Measurements from ENCODE around the gene CEP85L.

CEP85L gene

DNA sequence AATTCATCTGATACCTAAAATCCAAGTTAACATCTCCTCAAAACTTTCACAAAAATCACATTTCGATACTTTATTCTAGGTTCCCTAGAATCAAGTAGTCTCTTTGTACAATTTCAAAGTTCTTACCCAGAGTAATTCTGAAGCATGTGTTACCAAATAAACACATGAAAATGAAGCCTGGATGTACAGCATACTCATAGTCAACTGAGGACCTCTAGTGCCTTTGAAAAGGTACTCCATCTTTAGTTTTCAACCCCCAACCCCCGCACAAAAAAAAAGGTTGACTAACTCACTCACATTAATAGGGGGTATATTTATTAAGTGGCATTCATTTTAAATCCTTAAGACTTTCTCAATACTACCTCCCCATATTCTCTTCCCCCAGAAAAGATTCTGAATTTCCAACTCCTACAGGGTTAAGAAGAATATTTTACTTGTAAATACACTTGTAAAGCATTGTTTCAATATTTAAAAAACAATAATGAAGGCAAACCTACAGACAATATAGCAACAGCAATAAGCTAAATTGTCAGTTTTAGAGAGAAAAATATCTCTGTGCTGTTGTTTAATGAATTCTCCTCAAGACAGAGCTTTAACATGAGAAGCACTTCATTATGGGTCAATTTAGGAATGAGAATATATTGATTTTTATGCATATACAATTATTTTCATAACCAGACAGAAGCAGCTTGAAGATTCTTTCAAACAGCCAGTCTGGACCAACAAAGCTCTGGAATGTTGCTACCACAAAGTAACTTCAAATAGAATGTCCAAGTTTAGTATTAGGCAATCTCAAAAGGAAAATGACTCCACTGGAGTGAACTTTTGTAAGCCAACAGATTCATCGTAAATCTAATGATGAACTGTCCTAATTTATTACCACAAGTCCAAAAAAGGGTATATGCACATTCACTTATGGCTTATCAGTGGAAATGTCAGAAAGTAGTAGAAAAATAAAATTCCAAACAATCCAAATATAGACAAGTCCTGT is 100.0 kb downstream of the CEP85L start:
- DNase-seq (ENCODE audit: extremely low spot score, insufficient read length, low read depth) = peak; percentile 7
- FAIRE-seq = peak; percentile 78

- no peak for FAIRE-seq
- DNase-seq (ENCODE audit: extremely low spot score, insufficient read length, low read depth) = no peak
These were observed 102.8 kb downstream of the CEP85L start for GRCh38 chr6:118548613-118549012.

GRCh38 chr6:118548136-118548535 is 103.3 kb downstream of the CEP85L start, which contains the start of gene PLN:
TSS of gene PLN (plus strand) at chr6:118548296. CDS start at chr6:118558922, 10,626 bp downstream.
- DNase-seq (ENCODE audit: extremely low spot score, insufficient read length, low read depth) = no peak
- peak; percentile 29 for FAIRE-seq

DNA sequence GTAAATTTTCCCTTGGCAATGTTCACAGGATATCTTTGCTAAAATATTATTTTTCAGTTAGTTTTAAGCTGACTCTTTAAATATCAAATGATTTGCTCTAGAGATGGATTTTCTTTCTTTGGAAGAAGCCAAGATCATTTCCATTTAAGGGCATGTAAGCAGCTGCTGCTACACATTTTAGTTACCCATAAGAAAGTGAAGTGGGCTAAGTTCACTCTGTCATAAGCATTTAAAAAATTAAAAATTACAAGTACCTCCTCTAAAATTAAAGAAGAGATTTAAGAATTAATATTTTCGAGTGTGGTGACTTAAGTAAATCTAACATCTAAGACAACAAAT is 104.5 kb downstream of the CEP85L start:
- DNase-seq (ENCODE audit: extremely low spot score, insufficient read length, low read depth) = no peak

DNA sequence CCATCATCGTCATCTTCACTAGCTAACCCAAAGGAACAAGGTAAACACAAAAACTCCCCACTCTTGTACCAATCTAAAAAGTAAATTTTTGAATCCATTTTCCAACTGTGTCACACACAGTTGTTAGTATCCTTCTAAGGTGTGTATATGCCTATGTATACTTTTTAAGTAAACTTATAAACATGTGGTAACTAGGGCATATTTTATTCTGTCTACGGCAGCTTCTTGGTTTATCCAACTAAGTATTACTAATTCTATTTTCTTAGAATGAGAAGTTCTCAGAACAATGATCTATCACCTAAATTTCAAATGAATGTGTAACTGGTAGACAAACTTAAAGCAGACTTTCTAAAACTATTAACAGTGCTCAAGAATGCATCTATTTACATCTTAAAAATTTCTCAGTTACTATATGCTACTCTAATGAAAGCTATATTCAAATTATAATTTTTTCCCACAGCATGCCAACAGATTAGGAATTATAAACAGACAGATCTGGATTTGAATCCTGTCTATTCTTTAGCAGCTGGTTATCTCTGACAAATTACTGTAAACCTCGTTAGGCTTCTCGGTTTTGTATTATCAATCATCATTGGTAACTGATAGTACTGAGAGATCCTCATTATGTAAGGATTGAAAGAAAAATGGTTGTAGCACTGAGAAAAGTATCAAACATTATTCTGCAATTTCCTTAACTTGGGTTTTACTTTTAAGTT is 105.1 kb downstream of the CEP85L start:
- FAIRE-seq = no peak
- no peak for DNase-seq (ENCODE audit: extremely low spot score, insufficient read length, low read depth)

More for the DNA sequence above, 104.5 kb downstream of the CEP85L start:
- FAIRE-seq = no peak

DNA sequence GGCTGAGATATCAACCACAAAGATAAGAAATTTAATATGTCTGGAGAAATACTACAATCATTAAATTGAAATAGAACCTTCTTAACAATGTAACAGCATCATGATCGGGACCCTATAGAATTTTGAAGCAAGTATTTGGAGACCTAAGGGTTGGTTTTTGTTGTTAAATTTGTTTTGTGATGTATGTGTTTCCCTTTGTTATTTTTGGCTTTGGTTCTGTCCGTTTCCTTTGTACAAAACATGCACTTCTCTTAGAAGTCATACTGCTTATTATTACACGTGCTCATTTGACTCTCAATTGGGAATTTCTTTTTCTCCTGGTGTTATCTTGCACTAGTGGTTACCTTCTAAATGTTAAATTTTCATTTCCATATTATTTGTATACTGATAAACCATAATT is 107.3 kb downstream of the CEP85L start:
- DNase-seq (ENCODE audit: extremely low spot score, insufficient read length, low read depth) (no peak), FAIRE-seq (no peak)

- DNase-seq (ENCODE audit: extremely low spot score, insufficient read length, low read depth) (no peak), FAIRE-seq (no peak)
These were observed 109.0 kb downstream of the CEP85L start for GRCh38 chr6:118542184-118542952.

- FAIRE-seq (no peak), DNase-seq (ENCODE audit: extremely low spot score, insufficient read length, low read depth) (no peak)
These were observed 113.8 kb downstream of the CEP85L start for GRCh38 chr6:118537574-118537973.

DNA sequence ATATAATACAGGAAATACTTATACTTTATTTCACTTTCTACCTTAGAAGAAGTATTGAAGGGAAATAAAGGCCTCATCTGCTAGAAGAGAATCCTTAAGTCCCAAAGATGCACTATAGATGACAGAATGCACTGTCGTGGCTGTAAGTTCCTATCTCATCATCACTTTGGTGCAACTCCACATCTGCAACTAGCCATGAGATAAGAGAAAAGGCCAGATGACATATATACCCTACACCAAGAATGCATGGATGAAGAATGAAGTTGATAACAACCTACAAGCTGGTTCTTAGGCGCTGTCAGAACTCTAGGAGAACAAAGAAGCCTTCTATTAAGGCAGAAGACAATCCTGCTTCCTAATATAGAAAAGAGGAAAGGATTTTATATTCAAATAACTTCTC is 114.9 kb downstream of the CEP85L start:
- DNase-seq (ENCODE audit: extremely low spot score, insufficient read length, low read depth) (no peak), FAIRE-seq (no peak)

DNA sequence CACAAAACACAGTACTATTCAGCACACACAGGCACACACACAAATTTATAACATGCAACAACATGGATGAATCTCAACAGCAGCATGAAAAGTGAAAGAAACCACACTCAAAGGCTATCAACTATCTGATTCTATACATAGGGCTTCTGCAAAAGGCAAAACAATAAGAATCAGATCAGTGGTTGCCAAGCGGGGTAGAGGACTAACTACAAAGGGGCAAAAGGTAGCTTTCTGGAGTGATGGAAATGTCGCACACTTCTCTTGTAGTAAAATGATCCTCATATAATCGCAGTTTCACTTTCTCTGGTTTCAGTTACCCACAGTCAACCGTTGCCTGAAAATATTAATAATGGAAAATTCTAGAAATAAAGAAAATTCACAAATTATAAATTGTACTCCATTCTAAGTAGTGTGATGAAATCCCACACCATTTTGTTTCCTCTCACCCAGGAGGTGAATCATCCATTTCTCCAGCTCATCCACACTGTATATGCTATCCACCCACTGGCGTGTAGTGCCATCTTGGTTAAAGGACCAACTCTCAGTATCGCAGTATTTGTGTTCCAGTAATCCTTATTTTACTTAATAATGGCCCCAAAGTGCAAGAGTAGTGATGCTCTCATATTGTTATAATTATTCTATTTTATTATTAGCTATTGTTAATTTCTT is 116.1 kb downstream of the CEP85L start:
- DNase-seq (ENCODE audit: extremely low spot score, insufficient read length, low read depth) = no peak
- no peak for FAIRE-seq

GRCh38 chr6:118530942-118531341 is 120.4 kb downstream of the CEP85L start:
- FAIRE-seq = no peak
- DNase-seq (ENCODE audit: extremely low spot score, insufficient read length, low read depth) = no peak

- no peak for FAIRE-seq
These were observed 121.6 kb downstream of the CEP85L start for GRCh38 chr6:118529756-118530155.

DNA sequence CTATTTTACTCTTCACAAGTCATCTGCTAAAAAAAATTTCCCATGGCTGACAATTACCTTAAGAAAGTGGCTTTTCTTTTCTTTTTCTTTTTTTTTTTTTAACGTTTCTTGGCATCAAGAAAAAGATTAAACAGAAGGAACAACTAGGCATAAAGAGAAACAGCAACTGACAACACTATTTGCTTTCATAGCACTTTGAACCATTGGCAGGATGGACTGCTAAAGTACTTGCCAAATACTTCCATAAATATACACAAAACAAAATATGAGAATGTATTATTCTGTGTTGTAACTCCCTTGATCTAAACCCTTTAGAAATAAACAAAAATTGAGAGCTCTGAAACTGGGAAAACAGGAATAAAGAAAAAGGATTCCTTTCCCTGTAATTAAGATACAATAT is 123.3 kb downstream of the CEP85L start:
- DNase-seq (ENCODE audit: extremely low spot score, insufficient read length, low read depth) = no peak
- peak; percentile 50 for FAIRE-seq

More at GRCh38 chr6:118529756-118530155, 121.6 kb downstream of the CEP85L start:
- DNase-seq (ENCODE audit: extremely low spot score, insufficient read length, low read depth) = no peak

DNA sequence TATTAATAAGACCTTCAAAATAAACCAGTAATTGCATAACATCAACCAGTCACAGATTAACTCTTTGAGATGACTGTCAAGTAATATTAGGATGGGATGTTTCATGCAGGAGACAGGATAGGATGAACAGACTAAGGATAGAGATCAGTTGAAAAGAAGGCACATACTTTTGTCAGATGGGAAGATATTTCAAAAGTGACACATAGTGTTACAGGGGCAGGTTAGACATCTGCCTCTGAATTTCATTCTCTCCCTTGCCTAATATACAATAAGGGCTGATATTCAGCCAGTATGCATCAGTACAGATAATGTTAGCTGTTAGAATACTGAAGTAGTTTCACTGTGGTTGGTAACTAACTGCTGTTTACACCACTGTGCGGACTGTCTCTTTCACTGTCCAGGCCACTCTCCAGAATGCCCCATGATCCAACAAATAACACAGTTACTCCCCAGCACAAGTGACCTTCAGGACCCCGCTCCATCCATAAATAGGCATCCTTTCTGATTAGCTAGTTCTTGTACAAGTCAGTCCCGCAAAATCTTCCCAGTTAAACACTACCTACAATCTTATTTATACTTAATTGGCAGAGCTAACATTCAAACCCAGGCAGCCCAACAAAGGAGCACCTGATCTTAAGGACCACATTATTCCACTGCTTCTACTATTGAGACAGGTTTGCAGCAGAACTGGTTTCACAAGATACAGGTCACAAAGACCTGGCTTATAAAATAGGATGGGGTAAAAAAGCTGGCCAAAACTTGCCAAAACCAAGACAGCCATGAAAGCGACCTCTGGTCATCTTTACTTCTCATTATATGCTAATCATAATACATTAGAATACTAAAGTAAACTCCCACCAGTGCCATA is 125.2 kb downstream of the CEP85L start:
- DNase-seq (ENCODE audit: extremely low spot score, insufficient read length, low read depth) = no peak

GRCh38 chr6:118524686-118525085 is 126.7 kb downstream of the CEP85L start:
- DNase-seq (ENCODE audit: extremely low spot score, insufficient read length, low read depth) (no peak), FAIRE-seq (no peak)

More for the DNA sequence above, 125.2 kb downstream of the CEP85L start:
- FAIRE-seq = no peak

DNA sequence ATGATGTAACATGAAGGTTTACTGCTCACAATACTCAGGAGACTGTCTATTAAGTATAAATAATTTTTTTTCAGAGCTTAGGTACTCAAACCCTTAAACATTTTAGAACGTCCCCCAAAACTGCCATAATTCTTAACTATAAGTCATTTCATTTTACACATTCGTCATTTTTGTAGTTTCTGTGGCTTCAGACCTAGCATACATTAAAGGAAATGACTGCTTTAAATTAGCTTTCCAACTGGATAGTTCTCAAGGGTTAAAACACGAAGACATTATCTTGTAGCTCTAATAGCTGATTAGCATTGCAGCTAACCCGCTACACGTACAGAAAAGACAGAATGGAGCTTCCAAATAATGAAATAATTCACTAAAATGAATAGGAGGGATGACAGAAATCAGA is 128.2 kb downstream of the CEP85L start:
- DNase-seq (ENCODE audit: extremely low spot score, insufficient read length, low read depth) = no peak
- peak; percentile 21 for FAIRE-seq

DNA sequence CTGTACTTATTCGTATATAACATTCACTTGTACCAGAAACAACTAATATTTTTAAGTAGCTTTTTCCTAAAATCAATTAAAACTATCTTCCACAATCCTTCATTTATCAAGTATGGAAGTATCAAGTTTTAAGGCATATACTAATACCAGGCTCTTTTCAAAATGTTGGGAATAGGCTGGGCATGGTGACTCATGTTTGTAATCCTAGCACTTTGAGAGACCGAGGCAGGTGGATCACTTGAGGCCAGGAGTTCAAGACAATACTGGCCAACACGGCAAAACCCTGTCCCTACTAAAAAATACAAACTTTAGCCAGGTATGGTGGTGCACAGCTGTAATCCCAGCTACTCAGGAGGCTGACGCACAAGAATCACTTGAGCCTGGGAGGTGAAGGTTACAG is 129.0 kb downstream of the CEP85L start:
- FAIRE-seq (no peak), DNase-seq (ENCODE audit: extremely low spot score, insufficient read length, low read depth) (no peak)

DNA sequence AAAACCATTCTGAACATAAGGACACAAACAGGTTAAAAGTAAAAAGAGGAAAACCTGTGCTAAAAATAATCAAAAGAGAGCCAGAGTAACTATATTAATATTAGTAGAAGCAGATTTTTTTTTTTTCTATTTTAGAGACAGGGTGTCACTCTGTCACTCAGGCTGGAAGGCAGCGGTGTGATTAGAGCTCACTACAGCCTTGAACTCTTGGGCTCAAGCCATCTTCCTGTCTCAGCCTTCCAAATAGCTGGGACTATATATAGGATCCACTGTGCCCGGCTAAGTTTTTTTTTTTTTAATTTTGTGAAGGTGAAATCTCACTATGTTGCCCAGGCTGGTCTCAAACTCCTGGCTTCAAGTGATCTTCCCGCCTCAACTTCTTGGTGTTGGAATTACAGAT is 136.7 kb downstream of the CEP85L start:
- FAIRE-seq = no peak
- DNase-seq (ENCODE audit: extremely low spot score, insufficient read length, low read depth) = no peak
